ENCODE measurements around the gene TMEM11. TPM values are rescaled to one million over a fixed set of nuclear protein-coding genes. Genes with fewer than 3 reads are reported as not detected.

Gene TMEM11
- total and polyA plus RNA-seq, 4 donors: 9.3 to 20.8 (median 11.6) TPM

DNA sequence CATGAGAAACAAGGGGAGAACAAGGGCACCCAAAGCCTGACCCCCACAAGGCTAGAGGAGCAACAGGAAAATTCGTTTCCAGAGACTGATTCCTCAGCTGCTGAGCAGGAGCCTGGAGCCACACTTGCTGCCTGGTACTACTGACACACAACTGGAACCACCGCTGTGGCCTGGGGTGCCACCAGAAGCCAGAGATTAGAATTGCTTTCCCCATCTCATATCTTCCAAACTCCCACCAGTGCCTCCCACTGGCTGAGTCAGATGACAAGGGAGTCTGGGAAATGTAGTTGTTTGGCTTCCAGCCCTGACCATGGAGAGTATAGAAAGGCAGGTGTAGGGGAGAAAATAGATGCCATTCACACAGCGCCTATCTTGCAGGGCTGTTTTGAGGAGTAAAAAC lies 4.1 kb upstream of the TMEM11 start:
- H3K9ac ChIP-seq (ENCODE audit: low read depth in 1 of 2, low read length in 2 of 2): no peak overlapping the region
- peaks cover 3 to 12% (median 8%) of the 10 kb centered on the region in 4 donors for H3K4me1 ChIP-seq (ENCODE audit: control insufficient read depth in 4 of 4, insufficient read depth in 4 of 4, low read length in 3 of 4)
- peaks cover 0 to 2% (median 0%) of the 10 kb centered on the region in 4 donors for H3K36me3 ChIP-seq (ENCODE audit: control insufficient read depth in 4 of 4, insufficient read depth in 3 of 4, low read depth in 1 of 4, low read length in 3 of 4)
- DNase-seq (ENCODE audit: low spot score): no peak
- WGBS: 87% methylated on average over 3 of the region's 3 CpGs
- no peaks in the 10 kb centered on the region for H3K27me3 ChIP-seq (ENCODE audit: control insufficient read depth in 4 of 4, insufficient read depth in 4 of 4, low read length in 3 of 4)
- H3K9me3 ChIP-seq (ENCODE audit: control insufficient read depth in 4 of 4, low read length in 3 of 4): no peaks in the 10 kb centered on the region
- H3K4me3 ChIP-seq (ENCODE audit: low read depth in 1 of 3, low read length in 3 of 3): no peak overlapping the region
- TF ChIP-seq RXRA (IDR thresholded peaks at IDR 0.05) (no peak), NR2F2 (IDR thresholded peaks at IDR 0.05) (no peak), TAF1 (conservative IDR thresholded peaks at IDR 0.05) (no peak), HNF4G (IDR thresholded peaks at IDR 0.05) (no peak), EGR1 (IDR thresholded peaks at IDR 0.05; ENCODE audit: low read depth in 2 of 2) (no peak), SP1 (IDR thresholded peaks at IDR 0.05) (no peak), RAD21 (IDR thresholded peaks at IDR 0.05) (no peak), FOXA1 (IDR thresholded peaks at IDR 0.05) (no peak), FOXA2 (IDR thresholded peaks at IDR 0.05) (no peak), JUND (IDR thresholded peaks at IDR 0.05) (no peak), GABPA (IDR thresholded peaks at IDR 0.05 in 1 of 2, conservative IDR thresholded peaks at IDR 0.05 in 1 of 2) (no peak), HNF4A (conservative IDR thresholded peaks at IDR 0.05) (no peak), YY1 (IDR thresholded peaks at IDR 0.05) (no peak)
- TF ChIP-seq, protein P1, sequence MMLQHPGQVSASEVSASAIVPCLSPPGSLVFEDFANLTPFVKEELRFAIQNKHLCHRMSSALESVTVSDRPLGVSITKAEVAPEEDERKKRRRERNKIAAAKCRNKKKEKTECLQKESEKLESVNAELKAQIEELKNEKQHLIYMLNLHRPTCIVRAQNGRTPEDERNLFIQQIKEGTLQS (IDR thresholded peaks at IDR 0.05): no peak
- TF ChIP-seq, protein P2, sequence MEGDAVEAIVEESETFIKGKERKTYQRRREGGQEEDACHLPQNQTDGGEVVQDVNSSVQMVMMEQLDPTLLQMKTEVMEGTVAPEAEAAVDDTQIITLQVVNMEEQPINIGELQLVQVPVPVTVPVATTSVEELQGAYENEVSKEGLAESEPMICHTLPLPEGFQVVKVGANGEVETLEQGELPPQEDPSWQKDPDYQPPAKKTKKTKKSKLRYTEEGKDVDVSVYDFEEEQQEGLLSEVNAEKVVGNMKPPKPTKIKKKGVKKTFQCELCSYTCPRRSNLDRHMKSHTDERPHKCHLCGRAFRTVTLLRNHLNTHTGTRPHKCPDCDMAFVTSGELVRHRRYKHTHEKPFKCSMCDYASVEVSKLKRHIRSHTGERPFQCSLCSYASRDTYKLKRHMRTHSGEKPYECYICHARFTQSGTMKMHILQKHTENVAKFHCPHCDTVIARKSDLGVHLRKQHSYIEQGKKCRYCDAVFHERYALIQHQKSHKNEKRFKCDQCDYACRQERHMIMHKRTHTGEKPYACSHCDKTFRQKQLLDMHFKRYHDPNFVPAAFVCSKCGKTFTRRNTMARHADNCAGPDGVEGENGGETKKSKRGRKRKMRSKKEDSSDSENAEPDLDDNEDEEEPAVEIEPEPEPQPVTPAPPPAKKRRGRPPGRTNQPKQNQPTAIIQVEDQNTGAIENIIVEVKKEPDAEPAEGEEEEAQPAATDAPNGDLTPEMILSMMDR (IDR thresholded peaks at IDR 0.05; ENCODE audit: low read depth, low read length, missing input control): no peak
- TF ChIP-seq, protein P3, sequence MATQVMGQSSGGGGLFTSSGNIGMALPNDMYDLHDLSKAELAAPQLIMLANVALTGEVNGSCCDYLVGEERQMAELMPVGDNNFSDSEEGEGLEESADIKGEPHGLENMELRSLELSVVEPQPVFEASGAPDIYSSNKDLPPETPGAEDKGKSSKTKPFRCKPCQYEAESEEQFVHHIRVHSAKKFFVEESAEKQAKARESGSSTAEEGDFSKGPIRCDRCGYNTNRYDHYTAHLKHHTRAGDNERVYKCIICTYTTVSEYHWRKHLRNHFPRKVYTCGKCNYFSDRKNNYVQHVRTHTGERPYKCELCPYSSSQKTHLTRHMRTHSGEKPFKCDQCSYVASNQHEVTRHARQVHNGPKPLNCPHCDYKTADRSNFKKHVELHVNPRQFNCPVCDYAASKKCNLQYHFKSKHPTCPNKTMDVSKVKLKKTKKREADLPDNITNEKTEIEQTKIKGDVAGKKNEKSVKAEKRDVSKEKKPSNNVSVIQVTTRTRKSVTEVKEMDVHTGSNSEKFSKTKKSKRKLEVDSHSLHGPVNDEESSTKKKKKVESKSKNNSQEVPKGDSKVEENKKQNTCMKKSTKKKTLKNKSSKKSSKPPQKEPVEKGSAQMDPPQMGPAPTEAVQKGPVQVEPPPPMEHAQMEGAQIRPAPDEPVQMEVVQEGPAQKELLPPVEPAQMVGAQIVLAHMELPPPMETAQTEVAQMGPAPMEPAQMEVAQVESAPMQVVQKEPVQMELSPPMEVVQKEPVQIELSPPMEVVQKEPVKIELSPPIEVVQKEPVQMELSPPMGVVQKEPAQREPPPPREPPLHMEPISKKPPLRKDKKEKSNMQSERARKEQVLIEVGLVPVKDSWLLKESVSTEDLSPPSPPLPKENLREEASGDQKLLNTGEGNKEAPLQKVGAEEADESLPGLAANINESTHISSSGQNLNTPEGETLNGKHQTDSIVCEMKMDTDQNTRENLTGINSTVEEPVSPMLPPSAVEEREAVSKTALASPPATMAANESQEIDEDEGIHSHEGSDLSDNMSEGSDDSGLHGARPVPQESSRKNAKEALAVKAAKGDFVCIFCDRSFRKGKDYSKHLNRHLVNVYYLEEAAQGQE (IDR thresholded peaks at IDR 0.05): no peak
- TF ChIP-seq, protein P4, sequence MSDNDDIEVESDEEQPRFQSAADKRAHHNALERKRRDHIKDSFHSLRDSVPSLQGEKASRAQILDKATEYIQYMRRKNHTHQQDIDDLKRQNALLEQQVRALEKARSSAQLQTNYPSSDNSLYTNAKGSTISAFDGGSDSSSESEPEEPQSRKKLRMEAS (IDR thresholded peaks at IDR 0.05): no peak
- no peak overlapping the region for H3K27ac ChIP-seq (ENCODE audit: low read depth in 1 of 2, low read length in 2 of 2)

DNA sequence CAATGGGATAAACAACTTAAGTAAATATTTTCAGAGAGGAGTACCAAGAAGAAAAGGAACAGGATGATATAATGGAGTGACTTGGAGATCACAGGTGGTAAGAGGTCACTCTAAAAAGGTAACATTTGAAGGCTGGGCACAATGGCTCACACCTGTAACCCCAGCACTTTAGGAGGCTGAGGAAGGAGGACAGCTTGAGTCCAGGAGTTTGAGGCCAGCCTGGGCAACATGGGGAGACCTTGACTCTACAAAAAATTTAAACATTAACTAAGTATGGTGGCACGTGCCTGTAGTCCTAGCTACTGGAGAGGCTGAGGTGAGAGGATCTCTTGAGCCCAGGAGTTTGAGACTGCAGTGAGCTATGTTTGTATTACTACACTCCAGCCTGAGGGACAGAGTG lies 3.4 kb upstream of the TMEM11 start:
- 83% methylated on average over 1 of the region's 1 CpG for WGBS
- no peak for DNase-seq (ENCODE audit: low spot score)
- Histone ChIP-seq H3K27ac (ENCODE audit: low read depth in 1 of 2, low read length in 2 of 2) (no peak overlapping the region), H3K27me3 (ENCODE audit: control insufficient read depth in 4 of 4, insufficient read depth in 4 of 4, low read length in 3 of 4) (no peaks in the 10 kb centered on the region), H3K4me1 (ENCODE audit: control insufficient read depth in 4 of 4, insufficient read depth in 4 of 4, low read length in 3 of 4) (peaks cover 5 to 20% (median 16%) of the 10 kb centered on the region in 4 donors), H3K9me3 (ENCODE audit: control insufficient read depth in 4 of 4, low read length in 3 of 4) (no peaks in the 10 kb centered on the region), H3K4me3 (ENCODE audit: low read depth in 1 of 3, low read length in 3 of 3) (no peak overlapping the region), H3K9ac (ENCODE audit: low read depth in 1 of 2, low read length in 2 of 2) (no peak overlapping the region), H3K36me3 (ENCODE audit: control insufficient read depth in 4 of 4, insufficient read depth in 3 of 4, low read depth in 1 of 4, low read length in 3 of 4) (peaks cover 0 to 2% (median 0%) of the 10 kb centered on the region in 4 donors)
- TF ChIP-seq JUND (IDR thresholded peaks at IDR 0.05): no peak
- TF ChIP-seq, protein P4 (IDR thresholded peaks at IDR 0.05): no peak
- TF ChIP-seq FOXA1 (IDR thresholded peaks at IDR 0.05): no peak
- no peak for TF ChIP-seq RXRA (IDR thresholded peaks at IDR 0.05)
- TF ChIP-seq EGR1 (IDR thresholded peaks at IDR 0.05; ENCODE audit: low read depth in 2 of 2): no peak
- no peak for TF ChIP-seq HNF4A (conservative IDR thresholded peaks at IDR 0.05)

Measured in liver (tissue), 9 donors.